WTC11 (cell line): ENCODE measurements around the gene OR10D3. TPM values are rescaled to one million over a fixed set of nuclear protein-coding genes. Genes with fewer than 3 reads are reported as not detected.
"Not testable (repeated sequence)": the region's sequence is repeated elsewhere in the genome, so short reads cannot be mapped to it uniquely, and the experiment has no call there.

Experiments
- ATAC-seq: fragments of 200-7000 bp; cut with Tn5 transposase; 2 replicates; pipeline ENCODE4 v1.10.0; 2021; ENCODE audit warnings: mild to moderate bottlenecking, moderate library complexity
- CTCF ChIA-PET: fragments of 300-600 bp; sonication (Branson Sonifier 250); formaldehyde crosslinking; loops from one replicate; lab custom pipeline; 2021; ENCODE audit warnings: antibody characterized with exemption; lab: Charles Lee
- POLR2A ChIA-PET: fragments of 350-600 bp; sonication (Branson Sonifier 250); formaldehyde crosslinking; loops from one replicate; lab custom pipeline; 2021; ENCODE audit warnings: antibody characterized with exemption; lab: Charles Lee
- DNase-seq: peaks from one replicate; pipeline ENCODE4 v3.0.0; 2021; ENCODE audit warnings: low spot score
- H3K27ac Mint-ChIP-seq: 2 replicates; pipeline ENCODE4 v1.8.0; 2021; ENCODE audit warnings: mixed read lengths
- H3K27me3 Mint-ChIP-seq: 2 replicates; pipeline ENCODE4 v1.8.0; 2021; ENCODE audit warnings: low read depth, mild to moderate bottlenecking, moderate library complexity, mixed read lengths
- H3K36me3 Mint-ChIP-seq: 2 replicates; pipeline ENCODE4 v1.8.0; 2021; ENCODE audit warnings: mixed read lengths
- H3K4me1 Mint-ChIP-seq: 2 replicates; pipeline ENCODE4 v1.8.0; 2022; ENCODE audit warnings: mixed read lengths
- H3K4me3 Mint-ChIP-seq: 2 replicates; pipeline ENCODE4 v1.8.0; 2021; ENCODE audit warnings: mild to moderate bottlenecking, moderate library complexity, mixed read lengths
- H3K9me3 Mint-ChIP-seq: 2 replicates; pipeline ENCODE4 v1.8.0; 2021; ENCODE audit warnings: mixed read lengths
- ATF1 ChIP-seq: sonication (generic); formaldehyde crosslinking; IDR thresholded peaks from 2 replicates; pipeline ENCODE4 v1.8.1; 2023; ENCODE audit warnings: mild to moderate bottlenecking, moderate library complexity, missing genetic modification reagents
- CDX4 ChIP-seq: fragments of 250-450 bp; sonication (Bioruptor Pico); IDR thresholded peaks from 2 replicates; pipeline ENCODE4 v1.9.0; 2021; ENCODE audit warnings: moderate library complexity, mild to moderate bottlenecking, inconsistent platforms, borderline replicate concordance
- CREM ChIP-seq: sonication (generic); formaldehyde crosslinking; IDR thresholded peaks from 2 replicates; pipeline ENCODE4 v1.8.1; 2022; ENCODE audit warnings: mild to moderate bottlenecking, missing genetic modification reagents, moderate library complexity
- EMX1 ChIP-seq: fragments of 250-450 bp; sonication (Bioruptor Pico); IDR thresholded peaks from 2 replicates; pipeline ENCODE4 v1.8.0; 2021; ENCODE audit warnings: mild to moderate bottlenecking
- ESRRA ChIP-seq: sonication (generic); formaldehyde crosslinking; IDR thresholded peaks from 2 replicates; pipeline ENCODE4 v1.8.1; 2022; ENCODE audit warnings: mild to moderate bottlenecking, missing genetic modification reagents, borderline replicate concordance
- ETV6 ChIP-seq: sonication (generic); formaldehyde crosslinking; IDR thresholded peaks from 2 replicates; pipeline ENCODE4 v1.8.1; 2022; ENCODE audit warnings: mild to moderate bottlenecking, missing genetic modification reagents
- GABPB1 ChIP-seq: sonication (generic); formaldehyde crosslinking; IDR thresholded peaks from 2 replicates; pipeline ENCODE4 v1.8.1; 2023; ENCODE audit warnings: mild to moderate bottlenecking, missing genetic modification reagents
- IRF2 ChIP-seq: sonication (generic); formaldehyde crosslinking; IDR thresholded peaks from 2 replicates; pipeline ENCODE4 v1.8.0; 2022; ENCODE audit warnings: low read depth, missing genetic modification reagents, borderline replicate concordance
- NFE2L1 ChIP-seq: sonication (generic); formaldehyde crosslinking; IDR thresholded peaks from 2 replicates; pipeline ENCODE4 v1.8.1; 2023; ENCODE audit warnings: missing genetic modification reagents
- OVOL2 ChIP-seq: fragments of 250-450 bp; sonication (Bioruptor Pico); IDR thresholded peaks from 2 replicates; pipeline ENCODE4 v1.9.0; 2021; ENCODE audit warnings: mild to moderate bottlenecking, borderline replicate concordance
- RELA ChIP-seq: sonication (generic); formaldehyde crosslinking; IDR thresholded peaks from 2 replicates; pipeline ENCODE4 v1.8.1; 2022; ENCODE audit warnings: missing genetic modification reagents, mild to moderate bottlenecking, borderline replicate concordance
- SMAD3 ChIP-seq: sonication (generic); formaldehyde crosslinking; IDR thresholded peaks from 2 replicates; pipeline ENCODE4 v1.8.0; 2022; ENCODE audit warnings: missing genetic modification reagents, mild to moderate bottlenecking, borderline replicate concordance
- TCF7 ChIP-seq: sonication (generic); formaldehyde crosslinking; IDR thresholded peaks from 2 replicates; pipeline ENCODE4 v1.8.0; 2022; ENCODE audit warnings: mild to moderate bottlenecking, low read depth, missing genetic modification reagents, moderate library complexity
- TEAD1 ChIP-seq: sonication (generic); formaldehyde crosslinking; IDR thresholded peaks from 2 replicates; pipeline ENCODE4 v1.8.0; 2022; ENCODE audit warnings: mild to moderate bottlenecking, missing genetic modification reagents
- TEAD4 ChIP-seq: sonication (generic); formaldehyde crosslinking; IDR thresholded peaks from 2 replicates; pipeline ENCODE4 v1.8.0; 2022; ENCODE audit warnings: mild to moderate bottlenecking, missing genetic modification reagents
- ZNF121 ChIP-seq: sonication (generic); formaldehyde crosslinking; IDR thresholded peaks from 2 replicates; pipeline ENCODE4 v1.8.0; 2023; ENCODE audit warnings: missing genetic modification reagents
- ZNF138 ChIP-seq: sonication (generic); formaldehyde crosslinking; conservative IDR thresholded peaks from 2 replicates; pipeline ENCODE4 v1.8.1; 2022; ENCODE audit warnings: mild to moderate bottlenecking, moderate library complexity, missing genetic modification reagents
- ZNF219 ChIP-seq: sonication (generic); formaldehyde crosslinking; IDR thresholded peaks from 2 replicates; pipeline ENCODE4 v1.8.0; 2023; ENCODE audit warnings: missing genetic modification reagents, mild to moderate bottlenecking, borderline replicate concordance
- ZNF263 ChIP-seq: sonication (generic); formaldehyde crosslinking; IDR thresholded peaks from 2 replicates; pipeline ENCODE4 v1.8.1; 2022; ENCODE audit warnings: low read depth, mild to moderate bottlenecking, moderate library complexity, missing genetic modification reagents
- ZNF281 ChIP-seq: sonication (generic); formaldehyde crosslinking; IDR thresholded peaks from 2 replicates; pipeline ENCODE4 v1.8.0; 2023; ENCODE audit warnings: mild to moderate bottlenecking, missing genetic modification reagents
- ZNF425 ChIP-seq: fragments of 250-450 bp; sonication (Bioruptor Pico); conservative IDR thresholded peaks from 2 replicates; pipeline ENCODE4 v1.9.0; 2021; ENCODE audit warnings: mild to moderate bottlenecking
- ZNF671 ChIP-seq: fragments of 250-450 bp; sonication (Bioruptor Pico); IDR thresholded peaks from 2 replicates; pipeline ENCODE4 v1.8.0; 2021; ENCODE audit warnings: mild to moderate bottlenecking
- total RNA-seq: library from RNA; stranded (reverse); gene quantifications from 3 replicates; pipeline ENCODE4 v1.2.3, GENCODE V29; 2021
- TF ChIP-seq, protein P1 (sequence below): sonication (generic); formaldehyde crosslinking; IDR thresholded peaks from 2 replicates; pipeline ENCODE4 v1.8.1; 2023; ENCODE audit warnings: mild to moderate bottlenecking, moderate library complexity, missing genetic modification reagents

OR10D3 gene
- total RNA-seq, 1 experiment from 2014 or later = not detected

DNA sequence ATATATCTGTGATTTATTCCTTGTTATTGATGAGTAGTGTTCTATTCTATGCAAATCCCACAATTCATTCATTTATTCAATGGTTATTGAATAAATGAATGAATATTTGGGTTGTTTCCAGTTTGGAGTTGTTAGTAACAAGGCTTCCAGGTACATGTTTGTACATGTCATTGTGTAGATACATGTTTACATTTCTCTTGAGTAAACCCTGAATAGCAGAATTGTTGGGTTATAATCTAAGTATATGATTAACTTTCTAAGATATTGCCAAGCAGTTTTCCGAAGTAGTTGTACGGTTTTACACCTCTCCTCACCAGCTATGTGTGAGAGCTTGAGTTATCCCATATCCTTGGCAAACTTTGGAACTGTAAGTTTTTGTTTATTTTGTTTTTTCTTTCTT lies 39.3 kb downstream of the OR10D3 start:
- Mint-ChIP-seq H3K4me1 (peaks cover 5% of the 10 kb centered on the region; the same call in 1 of the 2 replicates), H3K36me3 (no peaks in the 10 kb centered on the region), H3K4me3 (no peak overlapping the region), H3K9me3 (no peaks in the 10 kb centered on the region)
- DNase-seq = no peak
- no peak for TF ChIP-seq TCF7 (CRISPR knock-in tag)
- TF ChIP-seq OVOL2 (CRISPR knock-in tag) = no peak
- TF ChIP-seq ZNF138 (CRISPR knock-in tag) = no peak
- no peak for TF ChIP-seq EMX1 (CRISPR knock-in tag)
- TF ChIP-seq ZNF121 (CRISPR knock-in tag) = no peak
- no peak for TF ChIP-seq NFE2L1
- TF ChIP-seq TEAD4 = no peak
- TF ChIP-seq ZNF263 (CRISPR knock-in tag) = no peak
- TF ChIP-seq CREM (CRISPR knock-in tag) = no peak
- no peak for TF ChIP-seq IRF2 (CRISPR knock-in tag)
- no peak for TF ChIP-seq ESRRA (CRISPR knock-in tag)
- TF ChIP-seq TEAD1 (CRISPR knock-in tag) = no peak
- TF ChIP-seq, protein P1, sequence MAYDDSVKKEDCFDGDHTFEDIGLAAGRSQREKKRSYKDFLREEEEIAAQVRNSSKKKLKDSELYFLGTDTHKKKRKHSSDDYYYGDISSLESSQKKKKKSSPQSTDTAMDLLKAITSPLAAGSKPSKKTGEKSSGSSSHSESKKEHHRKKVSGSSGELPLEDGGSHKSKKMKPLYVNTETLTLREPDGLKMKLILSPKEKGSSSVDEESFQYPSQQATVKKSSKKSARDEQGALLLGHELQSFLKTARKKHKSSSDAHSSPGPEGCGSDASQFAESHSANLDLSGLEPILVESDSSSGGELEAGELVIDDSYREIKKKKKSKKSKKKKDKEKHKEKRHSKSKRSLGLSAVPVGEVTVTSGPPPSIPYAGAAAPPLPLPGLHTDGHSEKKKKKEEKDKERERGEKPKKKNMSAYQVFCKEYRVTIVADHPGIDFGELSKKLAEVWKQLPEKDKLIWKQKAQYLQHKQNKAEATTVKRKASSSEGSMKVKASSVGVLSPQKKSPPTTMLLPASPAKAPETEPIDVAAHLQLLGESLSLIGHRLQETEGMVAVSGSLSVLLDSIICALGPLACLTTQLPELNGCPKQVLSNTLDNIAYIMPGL = no peak
- TF ChIP-seq ZNF219 (CRISPR knock-in tag) = no peak
- TF ChIP-seq ATF1 (CRISPR knock-in tag) = no peak
- no peak for TF ChIP-seq ZNF281 (CRISPR knock-in tag)
- TF ChIP-seq RELA (CRISPR knock-in tag) = no peak
- TF ChIP-seq CDX4 (CRISPR knock-in tag) = no peak
- TF ChIP-seq, all 79 proteins: peak for 0
- Mint-ChIP-seq H3K27ac (no peak overlapping the region), H3K27me3 (no peaks in the 10 kb centered on the region)
- CTCF ChIA-PET = no interaction called here
- POLR2A ChIA-PET = no interaction called here
- no peak for ATAC-seq

- not testable (repeated sequence) for H3K4me3 Mint-ChIP-seq, H3K27ac Mint-ChIP-seq
- CTCF ChIA-PET = interaction anchor here (1.7 kb wide), 1 partner anchor 30 kb away, joined by 3 read pairs; no protein-coding TSS in a partner anchor
Observed at GRCh38 chr11:124224618-124225423, 41.7 kb downstream of the OR10D3 start.

GRCh38 chr11:124225471-124225870 lies 42.3 kb downstream of the OR10D3 start:
- Mint-ChIP-seq H3K27me3 (no peaks in the 10 kb centered on the region), H3K4me1 (peaks cover 5% of the 10 kb centered on the region; the same call in 1 of the 2 replicates), H3K36me3 (no peaks in the 10 kb centered on the region), H3K4me3 (no peak overlapping the region), H3K27ac (no peak overlapping the region), H3K9me3 (no peaks in the 10 kb centered on the region)
- DNase-seq (no peak), ATAC-seq (no peak)
- TF ChIP-seq ZNF425 (CRISPR knock-in tag) = no peak
- TF ChIP-seq ETV6 (CRISPR knock-in tag) = no peak
- TF ChIP-seq ZNF671 (CRISPR knock-in tag) = no peak
- no peak for TF ChIP-seq SMAD3
- TF ChIP-seq GABPB1 (CRISPR knock-in tag) = no peak
- no peak for TF ChIP-seq ZNF138 (CRISPR knock-in tag)
- CTCF ChIA-PET = interaction anchor here (1.7 kb wide), 1 partner anchor 31 kb away, joined by 3 read pairs; no protein-coding TSS in a partner anchor
- POLR2A ChIA-PET = no interaction called here

More at GRCh38 chr11:124224618-124225423, 41.7 kb downstream of the OR10D3 start:
- H3K4me1 Mint-ChIP-seq, H3K9me3 Mint-ChIP-seq, H3K36me3 Mint-ChIP-seq, H3K27me3 Mint-ChIP-seq, POLR2A ChIA-PET, ATAC-seq, DNase-seq: not testable (repeated sequence)
